Activated T-cell treated with anti-CD3 and anti-CD28 coated beads, Interleukin-2, amount 50 U/mL, for 24 hours (primary cell): Measurements from ENCODE around the gene PDE6B.

Experiments used
- DNase-seq: peaks from one replicate; pipeline ENCODE4 v3.0.0-alpha.2; 2020
- H3K27ac Mint-ChIP-seq: 2 replicates; pipeline ENCODE4 v1.8.0; 2020; ENCODE audit warnings: mild to moderate bottlenecking, mixed read lengths
- H3K27me3 Mint-ChIP-seq: 2 replicates; pipeline ENCODE4 v1.8.0; 2020; ENCODE audit warnings: mixed read lengths
- H3K36me3 Mint-ChIP-seq: 2 replicates; pipeline ENCODE4 v1.8.0; 2020; ENCODE audit warnings: low read depth, mixed read lengths
- H3K4me1 Mint-ChIP-seq: 2 replicates; pipeline ENCODE4 v1.8.0; 2020; ENCODE audit warnings: low read depth, mixed read lengths
- H3K4me3 Mint-ChIP-seq: 2 replicates; pipeline ENCODE4 v1.8.0; 2020; ENCODE audit warnings: mild to moderate bottlenecking, moderate library complexity, mixed read lengths
- H3K9me3 Mint-ChIP-seq: 2 replicates; pipeline ENCODE4 v1.8.0; 2020; ENCODE audit warnings: mixed read lengths

Gene PDE6B

DNA sequence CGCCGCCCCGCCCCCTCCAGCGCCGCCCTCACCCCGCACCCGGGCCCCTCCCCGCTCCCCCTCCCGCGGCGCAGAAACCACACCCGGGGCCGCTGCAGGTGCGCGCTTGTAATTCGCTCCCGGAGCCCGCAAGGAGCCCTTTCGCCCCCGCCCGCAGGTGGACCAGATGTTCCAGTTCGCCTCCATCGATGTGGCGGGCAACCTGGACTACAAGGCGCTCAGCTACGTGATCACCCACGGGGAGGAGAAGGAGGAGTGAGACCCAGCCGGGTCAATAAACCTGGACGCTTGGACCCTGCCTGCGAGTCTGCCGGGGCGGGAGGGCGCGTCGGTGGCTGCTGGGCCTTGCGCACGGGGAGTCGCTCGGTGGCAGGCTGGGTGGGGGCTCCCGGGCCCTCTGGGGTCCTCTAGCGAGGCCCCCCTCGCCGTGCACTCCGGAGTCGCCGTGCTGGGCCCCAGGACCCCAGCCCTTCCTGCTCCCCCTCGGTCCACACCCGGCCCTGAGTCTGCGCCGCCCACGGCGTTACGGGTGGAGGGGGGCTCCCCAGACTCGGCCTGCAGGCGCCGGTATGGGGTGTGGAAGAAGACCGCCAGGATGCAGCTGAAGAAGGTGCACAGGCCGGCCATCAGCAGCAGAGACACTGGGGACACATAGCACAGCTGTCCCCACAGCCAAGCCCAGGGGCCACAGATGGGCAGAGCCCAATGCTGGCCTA, 56.5 kb downstream of the PDE6B start:
- H3K9me3 Mint-ChIP-seq, result no peaks in the 10 kb centered on the region
- DNase-seq, result peak; percentile 62
- H3K27me3 Mint-ChIP-seq, result peaks cover 4% of the 10 kb centered on the region
- peaks cover 12% of the 10 kb centered on the region for H3K4me1 Mint-ChIP-seq
- H3K36me3 Mint-ChIP-seq, result no peaks in the 10 kb centered on the region
- no peak overlapping the region for H3K4me3 Mint-ChIP-seq
- no peak overlapping the region for H3K27ac Mint-ChIP-seq

DNA sequence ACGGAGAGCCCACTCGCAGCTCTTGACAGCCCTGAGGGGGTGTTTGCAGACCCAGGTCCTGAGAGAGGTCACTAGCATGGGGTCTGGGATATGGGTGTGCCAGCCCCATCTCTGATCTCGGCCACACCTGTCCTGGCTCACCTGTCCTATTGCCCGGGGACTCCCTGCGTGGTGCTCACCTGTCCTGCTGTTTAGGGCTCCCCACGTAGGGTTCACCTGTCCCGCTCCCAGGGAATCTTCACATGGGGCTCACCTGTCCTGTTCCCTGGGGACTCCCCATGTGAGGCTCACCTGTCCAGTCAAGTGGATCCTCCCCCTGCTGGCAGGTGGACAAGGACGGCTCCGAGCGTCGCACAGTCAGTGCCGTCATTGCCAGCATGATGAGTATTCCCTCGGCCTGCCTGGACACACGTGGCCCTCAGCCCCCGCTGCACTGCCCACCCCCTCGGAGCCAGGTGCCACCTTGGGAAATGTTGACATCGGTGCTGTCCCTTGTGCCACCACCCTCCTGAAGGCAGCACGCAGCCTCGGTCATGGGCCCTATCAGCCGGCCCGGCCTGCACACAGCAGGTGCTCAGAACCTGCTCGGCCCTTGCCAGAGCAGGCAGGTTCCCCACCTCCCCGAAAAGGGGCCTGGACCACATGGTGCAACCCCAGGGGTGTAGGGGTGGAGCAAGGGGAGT, 57.3 kb downstream of the PDE6B start:
- Mint-ChIP-seq H3K27ac (no peak overlapping the region), H3K27me3 (peaks cover 8% of the 10 kb centered on the region), H3K4me1 (peaks cover 13% of the 10 kb centered on the region), H3K36me3 (no peaks in the 10 kb centered on the region), H3K9me3 (no peaks in the 10 kb centered on the region), H3K4me3 (no peak overlapping the region)
- DNase-seq, result no peak

DNA sequence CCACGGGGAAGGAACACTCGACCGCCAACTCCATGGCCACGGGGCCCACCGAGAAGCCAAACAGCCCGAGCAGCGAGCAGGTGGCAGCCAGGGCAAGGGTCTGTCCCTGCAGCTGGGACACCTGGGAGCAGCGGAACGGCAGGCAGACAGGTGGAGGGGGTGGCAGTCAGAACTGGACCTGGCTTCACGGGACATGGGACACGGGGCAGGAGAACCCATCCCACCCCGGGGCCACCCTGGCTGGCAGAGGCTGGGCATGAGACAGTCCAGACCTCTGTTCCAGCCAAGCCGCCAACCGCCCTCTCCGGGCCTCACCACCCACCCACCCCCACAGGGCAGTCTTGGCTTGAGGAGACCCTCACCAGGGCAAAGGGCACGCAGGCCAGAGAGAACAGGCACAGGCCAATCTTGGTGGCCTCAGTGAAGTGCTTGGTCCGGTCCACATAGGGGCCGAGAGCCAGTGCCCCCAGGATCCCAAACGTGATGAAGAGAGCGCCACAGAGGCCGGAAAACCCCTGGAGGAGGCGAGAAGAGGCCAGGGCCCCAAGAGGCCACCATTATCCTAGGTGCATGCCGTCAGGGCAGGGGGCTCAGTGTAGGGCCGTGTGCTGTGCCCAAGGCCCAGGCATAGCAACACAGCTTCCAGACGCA, 58.0 kb downstream of the PDE6B start:
- H3K27me3 Mint-ChIP-seq, result peaks cover 15% of the 10 kb centered on the region
- H3K4me3 Mint-ChIP-seq, result no peak overlapping the region
- no peaks in the 10 kb centered on the region for H3K36me3 Mint-ChIP-seq
- no peak overlapping the region for H3K27ac Mint-ChIP-seq
- H3K9me3 Mint-ChIP-seq, result no peaks in the 10 kb centered on the region
- H3K4me1 Mint-ChIP-seq, result peaks cover 10% of the 10 kb centered on the region
- DNase-seq, result no peak

DNA sequence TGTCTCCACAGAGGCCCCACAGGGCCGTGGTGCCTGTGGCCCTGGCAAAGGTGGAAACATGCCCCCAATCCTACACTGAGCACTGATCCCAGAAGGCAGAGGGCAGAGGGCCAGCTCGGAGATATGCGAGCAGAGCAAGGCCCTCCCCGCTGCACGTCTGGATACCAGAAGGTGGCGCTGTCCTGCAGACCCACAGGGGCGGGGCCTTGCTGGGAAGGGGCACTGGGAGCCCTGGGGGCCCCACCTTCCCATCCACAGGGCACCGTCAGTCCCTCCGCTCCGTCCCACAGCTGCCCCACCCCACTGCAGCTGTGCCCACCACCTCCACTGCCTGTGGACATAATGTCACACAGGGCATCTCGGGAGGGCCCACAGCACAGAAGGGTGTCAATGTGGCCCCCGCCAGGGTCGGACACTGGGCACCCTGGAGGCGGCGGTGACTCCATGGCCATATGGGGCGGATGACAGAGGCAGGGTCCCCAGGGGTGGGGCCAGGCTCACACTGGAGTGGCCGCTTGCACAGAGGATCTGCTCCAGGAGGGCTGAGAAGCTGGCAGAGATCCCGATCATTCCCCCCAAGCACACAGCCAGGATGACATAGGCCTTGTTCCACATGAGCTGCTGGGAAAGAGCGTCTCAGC, 58.7 kb downstream of the PDE6B start:
- H3K27ac Mint-ChIP-seq, result no peak overlapping the region

DNA sequence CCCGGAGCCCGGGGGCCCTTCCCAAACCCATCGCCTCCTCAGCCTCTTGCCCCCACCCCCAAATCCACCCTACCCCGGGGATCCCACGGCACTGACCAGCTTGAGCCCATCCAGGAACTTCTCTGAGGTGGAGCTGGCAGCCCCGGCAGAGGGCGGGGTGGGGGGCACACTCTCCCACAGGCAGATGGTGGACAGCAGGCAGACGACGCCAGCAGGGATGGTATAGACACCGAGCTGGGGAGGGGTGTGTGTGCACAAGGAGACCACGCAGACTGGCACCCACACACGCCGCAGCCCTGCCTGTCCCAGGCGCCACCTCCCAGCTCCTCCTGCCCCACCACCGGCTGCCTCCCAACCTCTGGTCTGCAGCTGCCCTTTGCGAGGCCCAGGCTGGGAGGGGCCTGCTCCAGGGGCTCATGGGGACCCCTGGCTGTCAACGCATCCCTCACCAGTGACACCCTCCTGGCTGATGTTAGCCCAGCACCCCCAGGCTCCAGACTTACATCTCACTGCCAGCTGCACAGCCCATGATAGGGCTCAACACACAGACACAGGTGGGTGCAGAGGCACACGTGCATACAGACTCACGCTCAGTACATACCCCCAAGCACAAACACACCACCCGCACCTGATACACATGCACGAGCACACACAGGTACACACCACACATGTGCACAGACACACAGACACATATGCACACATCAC, 59.4 kb downstream of the PDE6B start:
- Mint-ChIP-seq H3K27ac (no peak overlapping the region), H3K4me3 (no peak overlapping the region)
- no peak for DNase-seq

More for the DNA sequence above, 58.7 kb downstream of the PDE6B start:
- H3K4me3 Mint-ChIP-seq, result no peak overlapping the region
- peaks cover 15% of the 10 kb centered on the region for H3K27me3 Mint-ChIP-seq
- no peaks in the 10 kb centered on the region for H3K9me3 Mint-ChIP-seq
- no peaks in the 10 kb centered on the region for H3K36me3 Mint-ChIP-seq
- peaks cover 10% of the 10 kb centered on the region for H3K4me1 Mint-ChIP-seq
- DNase-seq, result peak; percentile 56

DNA sequence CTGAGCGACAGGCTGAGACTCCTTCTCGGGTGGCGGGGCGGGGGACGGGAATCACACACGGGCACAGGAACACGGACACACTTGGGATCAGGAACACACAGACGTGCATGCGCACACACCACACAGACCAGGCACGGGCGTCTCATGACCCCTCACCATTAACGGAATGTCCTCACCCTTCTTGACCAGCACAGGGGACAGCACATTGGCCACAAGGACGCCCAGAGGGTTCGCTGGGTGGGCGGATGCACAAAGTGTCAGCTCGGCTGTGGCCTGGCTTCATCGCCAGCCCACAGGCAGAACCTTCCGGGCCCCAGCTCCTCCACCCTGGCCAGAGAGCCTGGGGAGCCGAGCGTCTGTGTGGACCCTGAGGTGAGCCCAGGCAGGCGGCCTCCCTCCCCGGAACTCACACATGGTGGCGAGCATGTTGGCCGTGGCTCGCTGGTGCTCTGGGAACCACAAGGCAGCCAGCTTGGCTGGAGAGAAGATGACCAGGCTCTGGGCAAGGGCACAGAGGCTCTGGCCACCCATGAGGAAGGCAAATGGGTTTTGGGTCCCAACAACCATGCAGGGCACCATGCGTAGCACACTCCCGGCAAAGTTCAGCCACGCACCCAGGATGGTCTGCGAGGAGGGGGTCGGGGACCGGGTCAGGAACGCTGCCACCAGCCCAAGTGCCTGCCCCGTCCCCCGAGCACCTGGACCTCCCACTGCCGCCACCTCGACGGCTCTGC, 60.5 kb downstream of the PDE6B start:
- Mint-ChIP-seq H3K27me3 (peaks cover 22% of the 10 kb centered on the region), H3K9me3 (no peaks in the 10 kb centered on the region), H3K36me3 (no peaks in the 10 kb centered on the region), H3K4me1 (peaks cover 3% of the 10 kb centered on the region), H3K27ac (no peak overlapping the region), H3K4me3 (no peak overlapping the region)
- DNase-seq, result no peak

More for the DNA sequence above, 59.4 kb downstream of the PDE6B start:
- Mint-ChIP-seq H3K27me3 (peaks cover 15% of the 10 kb centered on the region), H3K4me1 (peaks cover 10% of the 10 kb centered on the region), H3K9me3 (no peaks in the 10 kb centered on the region), H3K36me3 (no peaks in the 10 kb centered on the region)

DNA sequence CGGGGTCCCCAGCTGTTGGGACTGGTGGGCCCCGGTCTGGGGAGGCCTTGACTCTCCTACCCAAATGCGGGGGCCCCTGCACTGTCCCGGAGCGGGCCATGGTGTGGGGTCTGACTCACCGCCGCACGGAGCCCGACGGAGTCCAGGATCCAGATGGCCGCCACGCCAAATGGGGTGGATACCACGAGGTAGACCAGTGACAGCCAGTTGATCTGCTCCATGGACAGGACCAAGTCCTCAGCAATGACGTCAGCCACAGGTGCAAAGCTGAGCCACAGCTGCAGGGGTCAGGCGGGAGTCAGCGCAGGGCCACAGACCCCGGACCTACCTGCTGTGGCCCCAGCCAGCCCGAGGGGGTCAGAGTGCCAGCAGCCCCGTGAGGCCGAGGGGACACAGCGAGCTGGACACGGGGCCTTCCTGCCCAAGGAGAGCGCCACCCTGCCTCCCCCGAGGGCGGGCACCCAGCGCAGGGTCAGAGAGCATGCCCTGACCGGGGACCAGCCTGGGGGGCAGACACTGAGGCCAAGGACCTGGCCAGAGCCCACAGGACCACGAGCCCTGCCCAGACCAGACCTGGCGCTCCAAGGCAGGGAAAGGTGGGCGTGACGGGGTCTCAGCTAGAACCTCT, 61.2 kb downstream of the PDE6B start:
- Mint-ChIP-seq H3K27me3 (peaks cover 22% of the 10 kb centered on the region), H3K4me3 (no peak overlapping the region), H3K9me3 (no peaks in the 10 kb centered on the region), H3K36me3 (no peaks in the 10 kb centered on the region), H3K27ac (no peak overlapping the region), H3K4me1 (peaks cover 2% of the 10 kb centered on the region)
- DNase-seq, result no peak

DNA sequence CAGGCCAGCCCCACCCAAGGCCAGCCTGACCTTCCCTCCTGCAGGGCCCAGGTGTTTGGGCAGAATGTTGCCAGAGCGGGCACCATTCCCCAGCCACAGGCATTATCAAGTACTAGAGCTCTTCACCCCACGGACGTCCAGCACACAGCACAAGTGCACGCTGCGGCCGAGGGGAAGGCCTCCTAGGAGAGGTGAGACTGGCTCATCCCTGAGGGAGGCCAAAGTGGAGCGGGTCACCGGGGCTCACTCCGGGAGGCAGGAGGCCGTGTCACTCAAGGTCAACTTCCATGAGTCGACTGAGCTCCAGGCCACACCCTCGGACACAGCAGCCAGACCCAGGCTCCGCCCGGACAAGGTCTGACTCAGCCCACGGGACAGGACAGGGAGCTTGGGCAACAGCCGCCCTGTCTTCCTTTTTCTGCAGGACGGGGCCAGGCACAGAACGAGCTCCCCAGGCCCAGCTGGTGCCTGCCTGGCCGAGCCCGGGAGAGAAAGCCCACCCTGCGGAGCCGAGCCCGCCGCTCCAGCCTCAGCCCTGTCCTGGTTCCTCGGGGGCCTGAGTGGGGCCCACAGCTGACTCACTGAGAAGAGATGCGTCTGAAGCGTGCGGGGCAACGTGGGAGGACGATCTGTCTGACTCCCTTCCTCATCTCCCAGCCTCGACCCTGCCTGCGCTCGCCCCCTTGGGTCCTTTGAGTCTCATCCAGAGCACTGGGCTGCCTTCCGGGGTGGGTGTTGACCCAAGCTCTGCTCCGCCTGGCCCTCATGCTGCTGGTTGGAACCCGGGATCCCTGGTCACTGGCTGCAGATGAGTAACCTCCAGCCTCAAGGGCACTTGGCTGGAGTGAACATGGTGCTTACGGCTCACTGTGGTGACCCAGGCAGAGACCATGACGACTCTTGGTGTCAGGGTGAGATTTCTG, 61.9 kb downstream of the PDE6B start:
- Mint-ChIP-seq H3K27me3 (peaks cover 26% of the 10 kb centered on the region), H3K4me1 (peaks cover 2% of the 10 kb centered on the region), H3K27ac (no peak overlapping the region), H3K36me3 (no peaks in the 10 kb centered on the region), H3K4me3 (no peak overlapping the region), H3K9me3 (no peaks in the 10 kb centered on the region)
- no peak for DNase-seq

DNA sequence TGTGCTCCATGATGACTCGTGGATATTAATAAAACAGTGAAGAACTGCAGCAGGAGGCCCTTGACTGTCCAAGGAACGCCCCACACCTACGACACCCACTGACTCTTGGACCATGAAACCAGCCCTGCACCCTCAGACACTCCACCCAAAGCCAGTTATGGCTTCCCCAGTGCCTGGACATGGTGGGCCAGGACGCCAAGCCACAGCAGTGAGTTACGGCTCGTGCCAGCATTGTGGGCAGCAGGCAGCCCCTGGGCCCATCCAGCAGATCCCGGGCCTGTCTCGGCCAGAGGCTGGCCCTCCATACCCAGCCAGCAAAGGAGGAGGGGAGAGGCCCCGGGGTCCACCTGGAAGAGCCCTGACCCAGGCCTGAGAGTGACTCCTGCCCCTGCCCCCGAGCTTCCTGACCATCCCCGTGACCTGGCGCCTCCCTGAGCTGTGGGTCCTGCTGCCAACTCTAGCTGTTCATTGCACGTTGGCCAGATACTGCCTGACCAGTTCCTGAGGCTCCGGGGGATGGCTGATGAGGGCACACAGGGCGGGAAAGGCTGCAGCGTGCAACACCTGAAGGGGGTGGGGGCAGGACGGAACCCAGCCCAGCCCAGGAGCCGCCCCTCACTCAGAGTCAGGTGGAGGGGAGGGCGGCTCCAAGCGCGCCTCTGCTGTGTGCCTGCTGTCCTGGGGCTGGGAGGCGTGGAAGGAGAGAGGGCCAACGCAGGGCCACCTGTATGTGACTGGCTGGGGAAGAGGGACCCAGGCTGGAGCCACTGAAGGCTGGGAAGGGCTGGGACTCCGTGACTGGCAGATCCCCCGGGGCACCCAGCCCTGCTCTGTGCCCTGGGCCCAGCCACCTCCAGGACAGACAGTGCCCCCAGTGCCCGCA, 62.8 kb downstream of the PDE6B start:
- Mint-ChIP-seq H3K27me3 (peaks cover 26% of the 10 kb centered on the region), H3K4me1 (peaks cover 2% of the 10 kb centered on the region), H3K36me3 (no peaks in the 10 kb centered on the region), H3K4me3 (no peak overlapping the region), H3K27ac (no peak overlapping the region), H3K9me3 (no peaks in the 10 kb centered on the region)
- DNase-seq, result no peak

DNA sequence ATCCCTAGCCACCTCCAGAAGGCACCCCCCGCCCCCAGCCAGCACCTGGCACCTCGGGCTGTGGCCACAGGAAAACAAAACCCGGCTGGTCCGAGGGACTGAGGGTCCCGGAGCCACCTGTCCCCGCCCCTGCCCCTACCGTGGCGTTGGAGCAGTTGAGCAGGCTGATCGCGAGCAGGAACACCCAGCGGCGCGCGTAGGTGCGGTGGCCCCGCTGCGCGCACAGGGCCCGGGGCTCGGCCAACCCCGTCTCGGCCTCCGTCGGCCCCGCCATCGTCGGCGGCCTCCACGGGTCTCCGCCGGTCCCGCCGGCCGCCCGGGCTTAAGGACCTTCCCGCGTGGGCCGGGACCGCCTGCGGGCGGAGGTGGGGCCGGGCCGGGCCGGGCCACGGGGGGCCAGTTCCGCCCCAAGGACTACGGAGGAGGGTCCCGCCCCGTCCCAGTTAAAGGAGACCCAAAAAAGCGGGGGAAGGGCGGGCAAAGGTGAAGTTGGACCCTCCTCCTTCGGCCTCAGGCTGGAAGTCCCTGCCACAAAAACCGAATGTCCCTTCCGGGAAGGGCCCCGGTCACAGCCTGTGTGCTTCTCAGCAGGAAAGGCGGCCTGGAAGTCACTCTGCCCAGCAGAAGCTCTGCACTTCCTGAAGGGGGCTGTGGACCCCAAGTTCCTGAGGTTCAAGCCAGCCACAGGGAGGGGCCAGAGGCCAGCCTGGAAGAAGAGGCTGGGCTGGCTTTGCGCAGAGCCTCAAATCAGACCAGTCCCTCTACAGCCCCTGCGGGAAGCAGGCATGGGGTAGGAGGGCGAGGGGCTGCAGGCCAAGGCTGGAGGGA, 63.7 kb downstream of the PDE6B start, which contains the start of gene SLC49A3:
Gene SLC49A3 (minus strand): TSS at position 298 of the 828 bp plus-strand sequence. CDS start 24 bp downstream, at position 274.
- Mint-ChIP-seq H3K27ac (no peak within 1 kb of the TSS), H3K4me3 (no peak within 1 kb of the TSS), H3K36me3 (no peaks in the 10 kb centered on the region), H3K9me3 (no peaks in the 10 kb centered on the region), H3K4me1 (peaks cover 2% of the 10 kb centered on the region), H3K27me3 (peaks cover 26% of the 10 kb centered on the region)
- no peak for DNase-seq

DNA sequence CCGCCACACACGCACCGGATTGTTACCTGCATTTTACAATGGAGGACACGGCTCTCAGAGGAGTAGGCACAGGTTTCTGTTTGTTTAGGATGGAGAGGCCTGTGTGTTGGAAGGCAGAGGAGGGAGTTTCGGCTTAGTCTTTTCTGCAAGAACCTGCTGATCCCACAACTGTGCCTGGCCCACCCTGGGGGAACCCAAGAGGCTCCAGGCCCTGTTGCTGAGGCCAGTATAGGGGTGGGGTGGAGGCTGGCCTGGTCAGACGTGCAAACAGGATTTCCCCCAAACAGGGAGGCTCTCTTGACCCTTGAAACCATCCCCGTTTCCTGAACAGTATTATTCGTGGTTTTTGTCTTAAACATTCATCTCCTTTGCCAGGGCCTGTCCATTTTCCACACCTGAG, 64.3 kb downstream of the PDE6B start:
- Mint-ChIP-seq H3K36me3 (no peaks in the 10 kb centered on the region), H3K9me3 (no peaks in the 10 kb centered on the region), H3K4me3 (no peak overlapping the region), H3K4me1 (peaks cover 2% of the 10 kb centered on the region), H3K27ac (no peak overlapping the region), H3K27me3 (peaks cover 26% of the 10 kb centered on the region)
- no peak for DNase-seq
